Testis (tissue), 3 donors: ENCODE data around the gene LIF. TPM values are rescaled to one million over a fixed set of nuclear protein-coding genes. Genes with fewer than 3 reads are reported as not detected.
"Not testable (repeated sequence)": the region's sequence is repeated elsewhere in the genome, so short reads cannot be mapped to it uniquely, and the experiment has no call there.

ENCODE experiments used
- DNase-seq: peaks from one replicate; pipeline ENCODE4 v3.0.0-alpha.2; 2019
- H3K27ac ChIP-seq, 2 donors: fragments of 200-600 bp; sonication (generic); one replicate each; pipeline ENCODE4 v1.5.1; 2019
- H3K27me3 ChIP-seq: fragments of 200-600 bp; sonication (generic); one replicate; pipeline ENCODE4 v1.5.1; 2019
- H3K36me3 ChIP-seq: fragments of 200-600 bp; sonication (generic); one replicate; pipeline ENCODE4 v1.5.1; 2017; ENCODE audit warnings: low read depth; ENCODE audit errors: missing control alignments
- H3K4me1 ChIP-seq: fragments of 200-600 bp; sonication (generic); one replicate; pipeline ENCODE4 v1.5.1; 2019
- H3K4me3 ChIP-seq, 2 donors: fragments of 200-600 bp; sonication (generic); one replicate each; pipeline ENCODE4 v1.5.1; 2017 to 2019
- H3K9me3 ChIP-seq: fragments of 200-600 bp; sonication (generic); one replicate; pipeline ENCODE4 v1.5.1; 2017
- CTCF ChIP-seq, 3 experiments: fragments of 450-650 bp in 2 of 3; fragments of 200-600 bp in 1 of 3; sonication (generic) in 1 of 3; IDR thresholded peaks; one replicate each; pipeline ENCODE4 v1.5.1; 2016 to 2019; ENCODE audit warnings: antibody characterized with exemption in 3 of 3, mild to moderate bottlenecking in 2 of 3, moderate library complexity in 1 of 3
- POLR2A ChIP-seq: fragments of 450-650 bp; IDR thresholded peaks from one replicate; pipeline ENCODE4 v1.6.1; 2017; ENCODE audit warnings: antibody characterized with exemption, mild to moderate bottlenecking, moderate library complexity
- WGBS, 2 donors: methylation state at CpG; one replicate each; pipeline ENCODE4 v1.1.5; 2018; 5-methylcytosine and 5-hydroxymethylcytosine counted together
- intact Hi-C: fragments of 100-400 bp; cut with DNase I; formaldehyde crosslinking; loops from one replicate; pipeline ENCODE4 v1.15.1; 2023; ENCODE audit warnings: low total_unique reads
- polyA plus RNA-seq: library from polyadenylated mRNA; stranded (reverse); fragments of 350-450 nt; fragmentation: Illumina TruSeq; extraction: RNeasy Lipid Tissue Mini Kit (QIAGEN cat#74804); gene quantifications from one replicate; pipeline ENCODE4 v1.2.3, GENCODE V29; 2014; ENCODE audit warnings: low read depth, low replicate concordance; ENCODE audit not compliant: insufficient read depth
- total RNA-seq, 2 donors: library from RNA; depleted of rRNA; stranded (reverse); fragments of >200 nt; gene quantifications; one replicate each; pipeline ENCODE4 v1.2.3, GENCODE V29; 2016

Gene LIF
- total and polyA plus RNA-seq, 3 donors from 2014 or later = 0.08 to 1.4 (median 1.4) TPM

GRCh38 chr22:30204742-30205111 lies 41.8 kb downstream of the LIF start:
- Histone ChIP-seq H3K27ac (peak overlapping the region; percentile 51 to 91), H3K9me3 (no peaks in the 10 kb centered on the region), H3K4me3 (no peak overlapping the region), H3K27me3 (no peaks in the 10 kb centered on the region), H3K4me1 (peaks cover 64% of the 10 kb centered on the region), H3K36me3 (no peaks in the 10 kb centered on the region)
- WGBS, 2 donors = 48 to 51% methylated on average over 10 of the region's 10 CpGs
- intact Hi-C loops = no loop called here
- no peak for TF ChIP-seq POLR2A
- no peak for TF ChIP-seq CTCF (IDR thresholded peaks at IDR 0.05)
- DNase-seq = peak; percentile 67

- peak overlapping the region; percentile 51 to 91 for H3K27ac ChIP-seq
- 66 to 73% methylated on average over 7 of the region's 7 CpGs for WGBS, 2 donors
These were observed 42.4 kb downstream of the LIF start for GRCh38 chr22:30204015-30204741.

GRCh38 chr22:30202531-30203006 lies 44.0 kb downstream of the LIF start:
- Histone ChIP-seq H3K9me3 (no peaks in the 10 kb centered on the region), H3K36me3 (no peaks in the 10 kb centered on the region), H3K4me3 (no peak overlapping the region), H3K4me1 (peaks cover 42% of the 10 kb centered on the region), H3K27ac (peak overlapping the region; percentile 53 to 76), H3K27me3 (no peaks in the 10 kb centered on the region)
- TF ChIP-seq CTCF (IDR thresholded peaks at IDR 0.05) (no peak), POLR2A (no peak)
- peak; percentile 69 for DNase-seq
- WGBS, 2 donors = 40 to 63% methylated on average over 9 of the region's 9 CpGs
- intact Hi-C loops = no loop called here

More at GRCh38 chr22:30204015-30204741, 42.4 kb downstream of the LIF start:
- intact Hi-C loops = no loop called here
- Histone ChIP-seq H3K9me3 (no peaks in the 10 kb centered on the region), H3K27me3 (no peaks in the 10 kb centered on the region), H3K4me3 (no peak overlapping the region), H3K4me1 (peaks cover 58% of the 10 kb centered on the region), H3K36me3 (no peaks in the 10 kb centered on the region)
- TF ChIP-seq CTCF (IDR thresholded peaks at IDR 0.05) (no peak), POLR2A (no peak)
- DNase-seq = peak; percentile 10

GRCh38 chr22:30201945-30202344 lies 44.6 kb downstream of the LIF start:
- WGBS, 2 donors = 93% methylated on average over 3 of the region's 3 CpGs
- Histone ChIP-seq H3K4me1 (peaks cover 38% of the 10 kb centered on the region), H3K27ac (peak overlapping the region; percentile 53 to 76), H3K27me3 (no peaks in the 10 kb centered on the region), H3K36me3 (no peaks in the 10 kb centered on the region), H3K9me3 (no peaks in the 10 kb centered on the region), H3K4me3 (no peak overlapping the region)
- intact Hi-C loops = no loop called here
- peak; percentile 11 for DNase-seq
- TF ChIP-seq CTCF (IDR thresholded peaks at IDR 0.05) (no peak), POLR2A (no peak)

GRCh38 chr22:30200905-30201304 lies 45.7 kb downstream of the LIF start:
- H3K4me1 ChIP-seq = peaks cover 40% of the 10 kb centered on the region
- intact Hi-C loops, H3K27me3 ChIP-seq, H3K4me3 ChIP-seq, H3K27ac ChIP-seq, H3K9me3 ChIP-seq, H3K36me3 ChIP-seq, DNase-seq: not testable (repeated sequence)
- WGBS, 2 donors = 94 to 95% methylated on average over 10 of the region's 10 CpGs
